C4-2B (cell line): Measurements from ENCODE around the gene SLC24A4.

Experiments used
- H3K27ac ChIP-seq: fragments of 450-650 bp; 2 replicates; pipeline ENCODE4 v1.5.1; 2017
- ZFX ChIP-seq: fragments of 450-650 bp; IDR thresholded peaks from 2 replicates; pipeline ENCODE4 v1.6.1; 2017
- TF ChIP-seq, protein P1 (sequence below): fragments of 450-650 bp; conservative IDR thresholded peaks from 2 replicates; pipeline ENCODE4 v1.5.1; 2017; ENCODE audit warnings: mild to moderate bottlenecking

SLC24A4 gene

DNA sequence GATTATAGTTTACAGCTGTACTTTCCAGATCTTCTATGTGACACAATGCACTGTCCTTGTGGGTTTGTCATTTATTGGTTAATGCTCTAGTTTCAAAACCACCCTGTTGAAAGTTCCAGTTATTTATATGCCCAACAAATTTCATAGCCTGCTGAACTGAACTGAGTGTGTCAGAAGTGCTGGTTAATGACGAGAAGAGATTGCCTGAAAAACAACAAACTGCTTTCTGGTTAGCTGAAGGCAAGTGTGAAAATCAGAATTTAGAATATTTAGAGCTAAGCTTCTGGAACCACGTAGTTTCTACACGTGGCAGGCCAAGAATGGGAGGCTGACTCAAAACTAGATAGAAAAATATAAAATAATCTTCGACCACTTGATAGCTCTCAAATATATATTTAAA, 171.5 kb downstream of the SLC24A4 start:
- TF ChIP-seq ZFX, result no peak
- TF ChIP-seq, protein P1, sequence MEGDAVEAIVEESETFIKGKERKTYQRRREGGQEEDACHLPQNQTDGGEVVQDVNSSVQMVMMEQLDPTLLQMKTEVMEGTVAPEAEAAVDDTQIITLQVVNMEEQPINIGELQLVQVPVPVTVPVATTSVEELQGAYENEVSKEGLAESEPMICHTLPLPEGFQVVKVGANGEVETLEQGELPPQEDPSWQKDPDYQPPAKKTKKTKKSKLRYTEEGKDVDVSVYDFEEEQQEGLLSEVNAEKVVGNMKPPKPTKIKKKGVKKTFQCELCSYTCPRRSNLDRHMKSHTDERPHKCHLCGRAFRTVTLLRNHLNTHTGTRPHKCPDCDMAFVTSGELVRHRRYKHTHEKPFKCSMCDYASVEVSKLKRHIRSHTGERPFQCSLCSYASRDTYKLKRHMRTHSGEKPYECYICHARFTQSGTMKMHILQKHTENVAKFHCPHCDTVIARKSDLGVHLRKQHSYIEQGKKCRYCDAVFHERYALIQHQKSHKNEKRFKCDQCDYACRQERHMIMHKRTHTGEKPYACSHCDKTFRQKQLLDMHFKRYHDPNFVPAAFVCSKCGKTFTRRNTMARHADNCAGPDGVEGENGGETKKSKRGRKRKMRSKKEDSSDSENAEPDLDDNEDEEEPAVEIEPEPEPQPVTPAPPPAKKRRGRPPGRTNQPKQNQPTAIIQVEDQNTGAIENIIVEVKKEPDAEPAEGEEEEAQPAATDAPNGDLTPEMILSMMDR, result no peak
- no peak overlapping the region for H3K27ac ChIP-seq

DNA sequence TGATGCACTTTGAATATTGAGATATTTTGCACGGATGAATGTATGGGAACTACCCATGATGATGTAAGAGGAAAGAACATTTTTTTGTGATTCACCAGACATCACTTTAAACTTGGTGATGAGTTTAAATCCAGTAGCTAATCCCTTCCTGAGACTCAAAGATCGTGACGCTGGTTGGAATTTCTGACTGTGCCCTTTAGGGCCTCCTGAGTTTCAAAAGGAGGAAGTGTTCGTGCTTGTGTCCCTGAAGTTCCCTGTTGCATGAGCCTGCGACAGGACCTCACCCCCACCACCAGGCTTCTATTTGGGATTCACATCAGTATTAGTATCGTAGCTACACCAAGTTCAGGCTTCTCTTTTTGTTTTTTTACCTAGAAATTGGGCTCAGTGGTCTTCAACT, 172.1 kb downstream of the SLC24A4 start:
- TF ChIP-seq ZFX, result no peak
- TF ChIP-seq, protein P1, result no peak
- H3K27ac ChIP-seq, result no peak overlapping the region

DNA sequence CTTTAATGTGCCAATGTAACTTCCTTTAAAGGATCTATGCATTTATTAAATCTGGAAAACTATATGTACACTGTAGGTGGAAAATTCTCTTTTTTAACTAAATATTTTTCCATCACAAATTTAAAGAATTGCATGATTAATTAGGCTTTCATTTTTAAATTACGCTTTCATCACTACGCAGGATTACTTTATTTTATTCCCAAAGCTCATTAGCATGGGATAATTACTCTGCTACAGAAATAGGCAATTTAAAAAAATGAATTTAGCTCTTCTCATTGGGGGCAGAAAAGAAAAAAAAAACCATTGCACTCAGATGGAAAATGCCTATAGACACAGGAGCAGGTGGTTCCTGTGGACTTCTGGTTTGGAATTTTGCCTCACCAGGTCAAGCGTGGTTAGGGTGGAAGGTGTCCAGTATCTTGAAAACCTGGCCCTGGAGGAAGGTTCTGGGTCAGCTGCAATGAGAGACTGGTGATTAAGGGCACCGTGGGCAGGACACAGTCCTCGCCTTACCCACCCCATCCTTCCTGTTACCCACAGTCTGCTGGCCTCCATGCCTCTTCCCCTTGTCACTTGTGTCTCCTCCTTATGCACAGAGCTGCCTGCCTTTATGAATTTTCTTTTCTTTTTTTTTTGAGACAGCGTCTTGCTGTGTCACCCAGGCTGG, 173.4 kb downstream of the SLC24A4 start:
- no peak overlapping the region for H3K27ac ChIP-seq
- TF ChIP-seq ZFX, result no peak

- H3K27ac ChIP-seq, result no peak overlapping the region
- no peak for TF ChIP-seq ZFX
- TF ChIP-seq, protein P1, result no peak
These were observed 174.4 kb downstream of the SLC24A4 start for GRCh38 chr14:92497391-92497790.

DNA sequence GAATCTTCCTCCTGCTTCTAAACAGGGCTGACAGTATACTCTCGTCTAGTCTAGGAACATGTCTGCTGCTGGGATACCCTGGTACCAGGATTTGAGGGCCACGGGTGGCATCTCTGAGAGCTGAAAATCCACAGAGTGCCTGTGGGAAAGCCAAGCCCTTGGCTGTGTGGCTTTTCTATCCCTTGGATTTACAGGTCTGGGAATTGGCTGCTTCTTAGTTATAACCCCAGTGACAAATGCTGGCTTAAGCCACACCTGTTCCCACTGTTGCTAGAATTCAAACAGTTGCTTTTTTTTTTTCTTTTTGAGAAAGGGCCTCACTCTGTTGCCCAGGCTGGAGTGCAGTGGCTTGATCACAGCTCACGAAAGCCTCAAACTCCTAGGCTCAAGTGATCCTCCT, 176.3 kb downstream of the SLC24A4 start:
- TF ChIP-seq, protein P1, result no peak
- TF ChIP-seq ZFX, result no peak

DNA sequence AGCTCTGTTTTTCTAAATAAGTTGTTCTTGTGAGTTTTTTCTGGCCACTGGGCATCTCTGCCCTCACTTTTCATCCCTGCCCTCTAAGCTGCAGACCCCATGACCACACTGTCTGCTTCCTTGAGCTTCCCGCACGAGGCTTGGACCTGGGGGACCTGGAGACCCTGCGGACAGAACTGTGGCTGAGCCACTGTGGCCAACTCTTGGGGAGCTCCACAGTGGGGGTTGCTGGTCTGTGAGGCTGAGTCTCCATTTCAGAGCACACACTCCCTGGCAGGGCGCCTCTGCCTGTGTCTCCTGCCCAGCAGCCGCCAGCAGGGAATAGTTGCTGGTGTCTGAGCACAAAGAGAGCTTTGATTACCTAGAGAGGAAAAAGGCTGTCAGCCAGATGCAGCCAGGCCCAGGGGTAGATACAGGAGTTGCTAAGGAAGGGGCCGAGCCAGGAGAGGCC, 177.6 kb downstream of the SLC24A4 start:
- H3K27ac ChIP-seq, result no peak overlapping the region
- no peak for TF ChIP-seq ZFX
- TF ChIP-seq, protein P1, result no peak

More for the DNA sequence above, 176.3 kb downstream of the SLC24A4 start:
- H3K27ac ChIP-seq, result no peak overlapping the region

- H3K27ac ChIP-seq, result no peak overlapping the region
- TF ChIP-seq ZFX, result no peak
- TF ChIP-seq, protein P1, result no peak
These were observed 179.0 kb downstream of the SLC24A4 start for GRCh38 chr14:92501891-92502351.
